ENCODE results near the gene BIRC3. TPM values are rescaled to one million over a fixed set of nuclear protein-coding genes. Genes with fewer than 3 reads are reported as not detected.

BIRC3 gene
- 12.2 and 12.6 TPM in 2 replicates for total RNA-seq (2014; rRNA removed; shearing (Covaris generic); ENCODE audit: low replicate concordance)

DNA sequence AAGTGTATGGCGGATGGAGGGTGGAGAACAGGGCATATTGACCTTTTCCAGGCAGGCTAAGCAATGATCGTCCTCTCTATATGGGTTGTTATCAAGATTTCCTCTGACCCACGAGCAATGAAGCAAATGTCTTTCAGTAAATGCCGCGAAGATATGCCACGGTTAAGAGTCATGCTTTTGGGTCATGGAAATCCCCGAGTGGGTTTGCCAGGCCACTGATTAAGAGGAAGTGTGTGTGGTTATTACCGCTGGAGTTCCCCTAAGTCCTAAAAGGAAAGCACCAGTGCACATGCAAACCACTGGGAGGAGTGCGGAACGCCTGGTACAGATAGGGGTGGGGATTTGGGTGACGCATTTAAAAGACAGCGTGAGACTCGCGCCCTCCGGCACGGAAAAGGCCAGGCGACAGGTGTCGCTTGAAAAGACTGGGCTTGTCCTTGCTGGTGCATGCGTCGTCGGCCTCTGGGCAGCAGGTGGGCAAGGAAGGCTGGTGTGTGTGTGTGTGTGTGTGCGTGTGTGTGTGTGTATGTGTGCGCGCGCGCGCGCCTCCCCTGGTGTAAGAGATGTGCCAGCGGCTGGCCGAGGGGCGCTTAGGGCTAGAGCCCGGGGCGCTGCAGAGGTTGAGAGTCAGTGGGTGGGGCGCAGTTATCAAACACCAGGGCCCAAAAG lies at the start of gene BIRC3:
BIRC3 (plus strand) TSS at position 386 of the 669 bp plus-strand sequence. CDS start 7,026 bp downstream, outside the sequence.
- in situ Hi-C loops (cut with HindIII; ENCODE audit: low pct_unique_long_range_greater_than_20kb, low sequenced_read_pairs): no loop called here
- DNase-seq (ENCODE audit: low read depth): peak; percentile 98

DNA sequence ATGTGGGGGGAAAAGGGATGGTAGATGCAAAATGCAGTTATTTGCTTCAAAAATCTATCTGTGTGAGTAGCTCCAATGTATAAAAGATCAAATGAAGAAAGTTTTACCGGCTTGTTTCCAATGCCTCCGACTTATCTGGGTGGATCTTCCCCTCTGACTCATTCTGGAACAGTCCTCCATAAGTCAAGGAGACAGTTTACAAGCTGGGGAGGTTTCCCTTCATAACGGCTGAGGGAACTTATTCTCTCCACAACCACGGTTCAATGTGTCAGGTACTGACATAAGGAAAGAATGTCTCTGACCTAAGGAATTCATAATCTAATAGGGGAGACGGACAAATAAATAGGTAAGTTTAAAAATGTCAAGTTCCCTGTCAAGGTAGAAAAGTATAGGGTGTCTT lies 49.7 kb upstream of the BIRC3 start:
- in situ Hi-C loops (cut with HindIII; ENCODE audit: low pct_unique_long_range_greater_than_20kb, low sequenced_read_pairs): no loop called here
- DNase-seq (ENCODE audit: low read depth): peak; percentile 11

DNA sequence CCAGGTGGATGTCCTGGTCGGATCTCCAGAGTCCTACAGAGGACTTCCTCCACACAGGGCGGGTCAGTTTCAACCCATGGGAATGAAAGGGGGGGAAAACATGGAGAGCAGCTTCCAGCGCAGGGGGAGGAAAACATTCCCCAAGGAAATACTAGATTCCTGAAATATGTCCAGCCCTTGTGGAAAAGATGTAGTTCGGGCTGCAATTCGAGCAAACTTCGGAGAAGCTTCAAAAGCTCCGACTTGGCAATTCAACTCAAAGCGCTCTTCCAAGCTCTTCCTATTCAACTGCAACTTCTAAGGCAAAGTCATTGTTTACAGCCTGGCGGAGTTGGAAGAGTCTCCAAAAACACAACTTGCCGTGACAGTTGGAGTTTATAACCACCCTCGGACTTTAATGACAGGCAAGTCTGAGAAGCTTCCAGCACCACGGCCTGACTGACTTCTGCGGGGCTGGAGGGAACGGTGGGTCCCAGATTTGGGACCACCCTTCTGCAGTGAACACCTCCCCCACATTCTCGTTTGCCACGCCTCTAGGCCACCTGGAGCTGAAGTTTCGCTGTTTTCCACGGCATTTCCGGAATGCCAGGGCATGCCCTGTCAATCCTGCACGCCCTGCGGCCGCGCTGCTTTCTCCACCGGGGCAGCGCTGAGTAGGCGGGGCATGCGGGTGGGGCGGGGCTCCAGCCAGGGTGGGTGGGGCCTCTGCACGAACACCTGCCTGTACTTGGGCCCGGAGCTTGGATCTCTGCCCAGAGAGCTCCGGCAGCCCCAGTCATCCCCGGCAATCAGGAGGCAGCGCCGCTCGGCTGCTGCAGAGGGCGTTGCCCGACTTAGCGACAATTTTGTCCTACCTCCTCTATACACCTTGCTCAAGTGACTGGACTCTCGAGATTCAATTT lies 49.0 kb upstream of the BIRC3 start:
- DNase-seq (ENCODE audit: low read depth): peak; percentile 64
- in situ Hi-C loops (cut with HindIII; ENCODE audit: low pct_unique_long_range_greater_than_20kb, low sequenced_read_pairs): no loop called here

DNA sequence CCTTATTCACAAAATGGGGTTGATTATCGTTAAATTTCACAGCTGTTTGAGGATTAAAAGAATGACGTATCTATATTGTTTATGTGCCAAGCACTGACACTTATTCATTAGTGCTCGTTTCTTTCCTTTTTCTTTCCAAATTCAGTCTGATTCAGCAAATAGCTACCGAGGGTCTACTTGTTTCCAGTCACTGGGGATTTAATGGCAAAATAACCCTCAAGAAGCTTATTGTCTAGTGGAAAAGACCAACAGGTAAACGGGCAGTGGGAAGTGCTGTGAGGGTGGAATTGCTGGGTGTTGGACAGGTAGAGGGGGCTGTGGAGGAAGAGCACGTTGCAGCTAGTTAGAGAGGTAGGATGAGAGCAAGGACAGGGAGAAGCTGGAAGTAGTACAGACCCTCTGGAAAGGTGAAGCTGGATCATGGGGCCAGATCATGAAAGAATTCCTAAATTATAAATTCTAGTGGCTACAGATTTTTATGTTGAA lies 48.3 kb upstream of the BIRC3 start:
- in situ Hi-C loops (cut with HindIII; ENCODE audit: low pct_unique_long_range_greater_than_20kb, low sequenced_read_pairs): no loop called here
- no peak for DNase-seq (ENCODE audit: low read depth)

DNA sequence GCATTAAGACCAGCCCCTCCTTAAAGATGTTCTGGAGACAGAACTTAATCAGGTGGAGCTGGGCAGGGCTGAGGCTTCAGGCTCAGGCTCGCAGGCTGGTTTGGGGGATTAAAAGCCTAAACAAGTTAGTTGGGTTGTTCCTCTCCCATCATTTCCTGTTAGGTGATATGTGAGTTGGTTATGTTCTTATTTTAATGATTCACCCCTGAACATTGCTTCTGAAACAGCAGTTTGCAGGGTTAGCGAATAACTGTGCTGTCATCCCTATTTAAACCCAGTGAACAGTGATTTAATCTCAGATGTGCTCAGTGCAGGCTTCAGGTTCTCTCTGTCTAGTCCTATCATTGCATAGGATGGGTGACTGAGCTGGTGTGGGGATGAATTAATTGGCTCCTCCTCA lies 47.4 kb upstream of the BIRC3 start:
- in situ Hi-C loops (cut with HindIII; ENCODE audit: low pct_unique_long_range_greater_than_20kb, low sequenced_read_pairs): no loop called here
- peak; percentile 19 for DNase-seq (ENCODE audit: low read depth)

DNA sequence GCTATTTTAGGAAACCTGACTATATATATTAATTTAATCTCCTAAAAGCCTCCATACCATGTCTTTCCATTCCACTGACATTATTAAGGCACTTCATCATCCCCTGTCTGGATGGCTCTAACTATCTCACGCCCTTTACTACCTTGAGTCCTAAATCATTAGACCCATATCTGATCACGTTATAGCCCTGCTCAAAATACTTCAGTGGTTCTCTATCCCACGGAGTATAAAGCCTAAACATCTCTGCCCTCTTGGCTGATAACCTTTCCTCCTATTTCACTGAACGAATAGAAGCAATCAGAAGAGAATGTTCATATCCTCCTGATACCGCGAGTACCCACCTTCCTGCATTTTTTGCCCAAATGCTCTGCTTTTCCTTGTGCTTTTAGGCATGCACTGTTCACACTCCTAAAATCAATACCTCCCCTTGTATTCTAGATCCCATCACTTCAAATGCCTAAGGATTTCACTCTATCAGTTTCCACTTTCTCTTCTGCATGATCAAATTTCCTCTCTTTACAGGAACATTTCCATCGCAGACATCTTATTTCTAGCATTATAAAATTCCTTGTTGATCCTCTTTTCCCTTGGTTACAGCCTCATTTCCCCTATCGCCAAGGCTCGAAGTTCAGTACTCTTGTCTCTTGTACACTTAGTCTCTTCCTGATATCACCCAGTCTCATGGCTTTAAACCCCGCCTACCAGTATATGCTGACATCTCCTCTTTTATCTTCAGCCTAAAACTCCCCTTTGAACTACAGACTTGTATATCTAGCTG lies 45.0 kb upstream of the BIRC3 start:
- in situ Hi-C loops (cut with HindIII; ENCODE audit: low pct_unique_long_range_greater_than_20kb, low sequenced_read_pairs): no loop called here
- no peak for DNase-seq (ENCODE audit: low read depth)

DNA sequence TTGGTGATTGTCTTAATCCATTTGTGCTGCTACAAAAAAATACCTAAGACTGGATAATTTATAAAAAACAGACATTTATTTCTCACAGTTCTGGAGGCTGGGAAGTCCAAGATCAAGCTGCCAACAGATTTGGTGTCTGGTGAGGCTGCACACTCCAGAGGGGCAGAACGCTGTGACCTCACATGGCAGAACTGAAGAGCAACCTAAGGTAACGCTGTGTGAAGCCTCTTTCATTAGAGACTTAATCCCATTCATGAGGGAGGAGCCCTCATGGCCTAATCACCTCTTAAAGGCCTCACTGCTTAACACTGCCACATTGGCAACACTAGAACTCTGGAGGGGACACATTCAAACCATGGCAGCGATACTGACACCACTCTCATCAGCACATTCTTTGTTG lies 42.7 kb upstream of the BIRC3 start:
- DNase-seq (ENCODE audit: low read depth): no peak
- in situ Hi-C loops (cut with HindIII; ENCODE audit: low pct_unique_long_range_greater_than_20kb, low sequenced_read_pairs): no loop called here

DNA sequence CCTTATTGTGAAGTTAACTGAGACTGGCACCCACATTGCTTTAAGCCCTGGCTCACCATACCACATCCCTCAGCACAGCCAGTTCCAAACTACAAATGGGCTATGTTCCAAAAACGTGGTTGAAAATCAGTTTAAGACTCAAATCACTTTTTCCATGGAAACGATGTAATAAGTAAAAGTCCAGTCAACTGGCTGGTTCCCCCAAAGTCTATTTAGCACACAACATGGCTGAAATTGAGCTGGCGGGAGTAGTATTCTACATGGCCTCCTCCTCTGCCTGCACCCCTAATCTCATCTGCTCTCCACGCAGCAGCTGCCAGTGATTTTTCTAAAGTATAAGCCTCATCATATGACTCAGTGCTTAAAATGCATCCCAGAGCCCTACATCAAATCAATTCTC lies 40.9 kb upstream of the BIRC3 start:
- DNase-seq (ENCODE audit: low read depth): no peak
- in situ Hi-C loops (cut with HindIII; ENCODE audit: low pct_unique_long_range_greater_than_20kb, low sequenced_read_pairs): no loop called here

DNA sequence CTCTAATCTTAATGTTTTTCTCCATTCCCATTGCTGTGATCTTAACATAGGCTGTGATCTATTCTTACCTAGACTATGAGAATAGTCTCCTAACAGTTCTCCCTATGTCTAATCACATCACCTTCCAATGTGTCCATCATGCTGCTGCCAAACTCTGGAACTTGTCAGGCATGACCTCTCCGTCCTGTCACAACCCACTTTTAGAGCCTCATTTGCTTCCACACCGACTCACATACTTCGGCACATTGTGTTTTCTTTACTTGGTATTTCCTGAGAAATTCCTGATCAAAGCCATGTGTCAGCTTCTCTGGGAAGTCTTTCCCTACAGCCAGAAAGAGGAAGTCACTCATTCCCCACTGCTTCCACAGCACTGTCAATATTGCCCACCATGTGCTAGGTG lies 40.5 kb upstream of the BIRC3 start:
- in situ Hi-C loops (cut with HindIII; ENCODE audit: low pct_unique_long_range_greater_than_20kb, low sequenced_read_pairs): no loop called here
- no peak for DNase-seq (ENCODE audit: low read depth)

DNA sequence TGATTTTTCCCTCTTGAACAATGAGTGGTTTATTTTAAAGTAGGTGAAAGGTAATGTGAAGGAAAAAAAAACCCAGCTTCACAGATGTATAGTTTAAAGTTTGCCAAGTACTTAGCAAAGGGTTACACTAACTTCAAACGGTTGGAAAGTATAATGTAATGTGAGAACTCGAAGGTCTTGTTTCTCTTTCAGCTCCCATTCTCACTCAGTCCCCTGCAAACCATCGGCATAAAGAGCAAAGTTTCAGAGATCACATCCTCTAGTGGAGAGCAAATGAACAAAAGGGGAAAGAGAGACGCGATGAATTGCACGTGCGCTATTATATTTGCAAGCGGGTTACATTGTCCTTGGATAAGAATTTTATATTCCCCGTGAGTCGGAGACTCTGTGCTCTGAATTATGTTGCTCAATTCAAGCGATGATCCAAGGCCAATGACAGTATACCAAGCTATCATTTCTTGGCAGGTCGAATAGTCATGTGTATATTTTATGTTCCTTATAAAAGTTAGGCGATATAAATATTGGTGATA lies 37.6 kb upstream of the BIRC3 start:
- no peak for DNase-seq (ENCODE audit: low read depth)
- in situ Hi-C loops (cut with HindIII; ENCODE audit: low pct_unique_long_range_greater_than_20kb, low sequenced_read_pairs): no loop called here

DNA sequence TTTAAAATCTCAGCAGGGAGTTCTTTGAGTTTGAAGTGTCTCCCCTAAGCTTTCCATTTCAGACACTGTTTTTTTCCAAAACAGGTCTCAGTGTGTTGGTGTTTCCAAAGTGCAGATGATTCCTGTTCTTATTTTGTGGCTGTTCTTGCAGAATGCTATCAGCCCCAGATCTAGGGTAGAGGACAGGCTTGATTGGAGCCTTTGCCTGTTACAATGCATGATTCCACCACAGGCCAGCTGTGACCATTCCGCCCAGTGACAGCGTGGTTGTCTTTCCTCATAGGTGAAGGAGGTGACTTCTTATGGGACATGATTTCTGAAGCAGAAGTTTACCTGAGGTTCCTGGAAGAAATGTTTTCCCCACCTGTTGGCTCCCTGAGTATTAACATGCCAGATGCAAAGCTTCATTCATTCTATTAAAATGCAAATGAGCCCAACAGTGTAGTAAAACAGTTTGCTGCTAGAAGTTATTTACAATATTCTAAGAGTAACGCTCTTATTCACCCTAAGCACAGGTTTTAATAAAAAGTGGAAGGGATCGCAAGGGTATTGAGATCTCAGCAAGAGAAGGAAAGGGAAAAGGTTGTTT lies 36.9 kb upstream of the BIRC3 start:
- in situ Hi-C loops (cut with HindIII; ENCODE audit: low pct_unique_long_range_greater_than_20kb, low sequenced_read_pairs): no loop called here
- DNase-seq (ENCODE audit: low read depth): no peak

DNA sequence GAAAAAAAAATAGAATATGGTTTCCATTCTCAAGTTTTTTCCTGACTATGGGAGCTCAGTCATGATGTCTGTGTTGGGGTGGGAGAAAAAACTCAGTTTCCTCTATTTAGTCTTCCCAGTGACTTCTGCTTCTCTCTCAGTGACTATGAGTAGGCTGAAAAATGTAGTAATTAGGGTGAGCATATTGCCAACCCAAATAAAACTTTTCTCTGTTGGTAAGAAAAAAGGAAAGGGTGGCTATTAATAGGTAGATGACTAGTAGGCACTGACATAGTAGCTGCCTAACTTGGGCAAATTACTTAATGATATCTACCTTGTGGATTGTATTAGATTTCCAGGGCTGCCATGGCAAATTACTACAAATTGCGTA lies 34.2 kb upstream of the BIRC3 start:
- in situ Hi-C loops (cut with HindIII; ENCODE audit: low pct_unique_long_range_greater_than_20kb, low sequenced_read_pairs): no loop called here
- no peak for DNase-seq (ENCODE audit: low read depth)

DNA sequence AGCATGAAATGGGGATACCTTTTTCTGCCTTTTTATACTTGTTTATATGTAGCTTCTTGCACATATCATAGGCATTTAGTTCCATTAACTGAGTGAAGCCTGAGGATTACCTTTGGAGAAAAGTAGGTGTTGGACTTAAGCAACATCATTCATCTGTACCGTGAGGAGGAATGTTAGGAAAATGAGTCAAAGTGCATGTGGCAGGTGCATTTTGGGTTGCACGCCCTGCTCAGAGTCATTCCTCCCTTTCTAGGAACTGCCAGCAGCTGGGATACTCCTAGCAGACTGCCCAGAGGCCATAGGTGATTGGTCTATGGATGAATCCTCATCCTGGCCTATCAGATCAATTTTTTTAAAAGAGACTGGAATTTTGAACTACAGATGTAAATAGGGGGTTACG lies 33.3 kb upstream of the BIRC3 start:
- no peak for DNase-seq (ENCODE audit: low read depth)
- in situ Hi-C loops (cut with HindIII; ENCODE audit: low pct_unique_long_range_greater_than_20kb, low sequenced_read_pairs): no loop called here

DNA sequence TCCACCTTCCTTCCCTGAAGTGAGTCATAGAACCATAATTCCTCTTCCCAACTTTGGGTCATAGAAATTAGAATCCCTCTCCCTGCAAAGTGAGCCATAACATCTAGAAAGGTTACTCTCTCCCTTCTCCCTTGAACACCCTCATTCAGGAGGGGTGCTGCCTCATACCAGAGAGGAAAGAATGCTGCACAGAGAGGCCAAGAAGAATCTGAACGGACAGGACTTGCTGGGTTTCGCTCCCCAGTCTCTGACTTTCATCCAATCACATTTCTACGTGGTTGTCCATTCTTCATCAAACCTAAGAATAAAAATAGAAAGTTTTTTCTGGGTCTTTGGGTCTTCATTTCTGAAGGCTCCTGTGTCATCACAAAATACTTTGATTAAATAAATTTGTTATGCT lies 31.0 kb upstream of the BIRC3 start:
- in situ Hi-C loops (cut with HindIII; ENCODE audit: low pct_unique_long_range_greater_than_20kb, low sequenced_read_pairs): no loop called here
- DNase-seq (ENCODE audit: low read depth): no peak

DNA sequence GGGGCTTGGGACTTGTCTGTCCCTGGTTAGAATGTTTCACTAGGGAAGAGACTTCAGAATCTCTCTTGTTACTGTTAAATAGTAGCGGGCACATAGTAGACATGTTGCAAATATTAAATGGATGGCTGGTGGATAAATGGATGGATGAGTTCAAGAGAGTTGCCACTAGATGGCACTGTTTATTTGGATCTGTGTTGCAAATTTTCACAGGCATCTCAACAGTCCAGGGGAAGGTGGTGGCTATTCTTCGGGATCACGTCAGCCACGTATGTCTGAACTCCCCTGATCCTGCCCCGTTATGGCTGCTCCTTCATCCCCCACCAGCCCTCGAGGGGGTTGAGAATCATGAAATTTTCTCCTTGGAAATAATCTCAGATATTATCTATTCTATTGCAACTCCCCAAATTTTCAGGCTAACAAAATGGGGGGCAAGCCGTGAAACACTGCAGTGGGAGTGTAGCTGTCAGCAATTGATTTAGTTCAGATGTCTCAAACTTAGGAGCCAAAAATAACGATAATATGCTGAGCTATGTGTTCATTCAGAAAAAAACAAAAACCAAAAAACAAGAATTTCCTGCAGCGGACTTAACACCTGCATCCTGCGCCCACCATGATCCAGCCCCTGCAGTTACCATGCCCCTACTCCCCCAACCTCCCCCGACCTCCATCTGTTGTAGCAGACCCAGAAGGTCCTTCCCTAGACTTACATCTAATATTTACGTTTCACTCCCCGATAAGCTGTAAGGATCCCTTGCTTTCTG lies 29.1 kb upstream of the BIRC3 start:
- in situ Hi-C loops (cut with HindIII; ENCODE audit: low pct_unique_long_range_greater_than_20kb, low sequenced_read_pairs): no loop called here
- peak; percentile 55 for DNase-seq (ENCODE audit: low read depth)

DNA sequence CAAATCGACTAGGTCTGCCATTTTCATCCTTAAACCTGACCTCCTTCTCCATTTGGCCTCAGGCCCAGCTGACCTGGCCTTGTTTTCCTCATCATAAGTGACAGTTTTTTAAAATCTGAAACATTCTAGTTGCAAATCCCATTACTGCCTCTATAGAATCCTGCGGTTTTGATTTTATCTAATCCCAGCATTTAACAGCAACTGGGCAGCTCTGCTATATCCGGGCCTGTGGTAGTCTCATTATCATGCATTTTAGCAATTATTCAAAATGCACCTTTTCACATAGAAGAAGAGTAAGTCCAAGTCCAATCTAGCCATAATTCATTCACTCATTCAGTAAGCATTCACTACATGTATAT lies 28.6 kb upstream of the BIRC3 start:
- no peak for DNase-seq (ENCODE audit: low read depth)
- in situ Hi-C loops (cut with HindIII; ENCODE audit: low pct_unique_long_range_greater_than_20kb, low sequenced_read_pairs): no loop called here

DNA sequence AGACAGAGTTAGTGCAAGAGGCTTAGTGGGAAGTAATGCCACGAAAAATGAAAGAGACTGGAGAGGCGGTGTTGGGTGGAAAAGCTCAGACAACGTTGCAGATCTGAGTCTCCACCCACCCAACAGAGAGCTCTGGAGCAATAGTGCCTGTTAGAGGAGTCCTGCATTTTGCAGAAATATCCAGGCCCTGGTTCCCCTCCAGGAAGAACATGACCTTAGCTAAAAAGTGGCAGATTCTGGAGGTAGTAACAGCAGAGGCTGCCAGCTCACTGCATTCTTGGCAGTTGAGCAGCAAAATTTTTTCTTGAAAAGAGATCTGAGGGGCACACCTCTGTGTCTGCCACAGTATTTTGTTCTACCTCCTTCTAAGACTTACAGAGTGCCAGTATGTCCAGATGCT lies 27.7 kb upstream of the BIRC3 start:
- in situ Hi-C loops (cut with HindIII; ENCODE audit: low pct_unique_long_range_greater_than_20kb, low sequenced_read_pairs): no loop called here
- no peak for DNase-seq (ENCODE audit: low read depth)

DNA sequence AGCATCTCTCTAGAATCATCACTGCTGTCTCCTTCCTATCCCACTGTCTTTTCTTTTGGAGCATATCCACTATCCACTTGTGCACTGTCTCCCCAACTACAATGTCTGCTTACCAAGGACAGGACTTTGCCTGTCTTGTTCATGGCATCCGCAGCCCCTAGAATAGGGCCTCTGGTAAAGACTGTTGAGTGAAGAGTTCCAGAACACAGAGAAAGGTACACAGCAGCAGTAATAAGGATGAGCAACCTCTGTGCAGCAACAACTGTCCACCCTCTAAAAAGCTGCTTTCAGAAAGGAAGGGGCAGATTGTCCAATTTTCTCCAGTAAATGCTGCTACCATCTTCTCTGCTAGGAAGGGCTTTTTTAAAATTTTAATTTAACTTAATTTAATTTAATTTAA lies 25.5 kb upstream of the BIRC3 start:
- in situ Hi-C loops (cut with HindIII; ENCODE audit: low pct_unique_long_range_greater_than_20kb, low sequenced_read_pairs): no loop called here

More for the DNA sequence above, 25.5 kb upstream of the BIRC3 start:
- DNase-seq (ENCODE audit: low read depth): no peak
